Dedifferentiated amniotic fluid mesenchymal stem cell (primary cell): ENCODE results near the gene ADAMTS2.

ENCODE experiments used
- DNase-seq: peaks from one replicate; pipeline ENCODE4 v3.0.0-alpha.2; 2016; ENCODE audit errors: extremely low spot score

The ADAMTS2 gene

DNA sequence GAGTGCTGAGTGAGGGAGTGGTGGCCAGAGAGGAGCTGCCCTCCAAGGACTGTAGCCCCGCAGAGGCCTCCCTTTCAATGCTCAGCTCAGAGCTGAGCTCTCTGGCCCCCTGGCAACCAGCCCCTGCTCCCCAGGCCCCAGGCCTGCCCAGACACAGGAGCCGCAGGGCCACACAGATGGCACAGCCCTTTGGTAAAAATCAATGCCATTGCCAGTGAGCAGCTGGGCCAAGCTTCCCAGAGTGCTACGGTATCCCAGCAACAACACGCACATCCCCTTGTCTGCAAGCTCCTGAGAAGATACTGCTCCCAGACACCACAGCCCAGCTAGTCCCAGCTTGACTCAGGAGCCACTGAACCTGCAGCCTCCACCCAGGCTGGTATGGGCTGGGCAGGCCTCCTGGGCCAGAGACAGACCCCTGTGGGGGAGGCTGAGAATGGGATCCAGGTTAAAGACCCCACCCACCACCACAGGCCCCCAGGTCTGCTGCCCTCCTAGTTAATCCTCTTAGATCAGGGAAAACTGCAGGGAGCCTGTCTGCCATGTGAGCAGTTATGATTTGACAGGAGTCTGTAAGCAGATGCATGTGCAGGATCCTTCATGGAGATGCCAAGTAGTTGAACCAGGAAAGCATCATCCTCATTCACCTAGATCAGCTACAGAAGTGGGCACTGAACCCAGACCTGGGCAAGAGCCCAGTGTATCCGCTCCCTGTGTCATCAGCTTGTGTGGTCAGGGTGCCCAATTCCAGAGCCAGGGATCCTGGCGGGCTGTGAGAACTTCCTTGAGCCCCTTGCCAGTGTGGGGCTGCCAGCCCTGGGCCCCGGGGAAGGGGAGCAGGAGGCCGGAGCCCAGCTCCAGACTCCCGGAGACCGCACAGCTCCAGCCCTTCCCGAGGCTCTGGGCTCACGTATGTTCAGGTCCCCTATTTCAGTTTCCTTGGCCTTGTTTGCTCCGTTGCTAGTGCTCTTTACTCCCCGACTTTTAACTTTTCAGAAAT, 26.7 kb upstream of the ADAMTS2 start:
- DNase-seq = no peak

DNA sequence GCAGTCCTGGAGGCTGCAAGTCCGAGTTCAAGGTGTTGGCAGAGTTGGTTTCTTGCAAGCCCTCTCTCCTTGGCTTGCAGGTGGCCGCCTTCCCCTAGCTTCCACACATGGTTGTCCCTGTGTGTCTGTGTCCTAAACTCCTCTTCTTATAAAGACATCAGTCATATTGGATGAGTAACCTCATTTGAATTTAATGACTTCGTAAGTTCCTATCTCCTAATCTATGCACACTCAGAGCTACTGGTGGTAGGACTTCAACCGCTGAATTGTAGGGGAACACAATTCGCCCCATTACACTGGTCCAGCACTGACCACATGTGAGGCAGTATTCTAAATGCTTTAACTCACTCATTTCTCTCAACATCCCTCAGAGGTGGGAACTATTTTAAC, 25.9 kb upstream of the ADAMTS2 start:
- DNase-seq = no peak

DNA sequence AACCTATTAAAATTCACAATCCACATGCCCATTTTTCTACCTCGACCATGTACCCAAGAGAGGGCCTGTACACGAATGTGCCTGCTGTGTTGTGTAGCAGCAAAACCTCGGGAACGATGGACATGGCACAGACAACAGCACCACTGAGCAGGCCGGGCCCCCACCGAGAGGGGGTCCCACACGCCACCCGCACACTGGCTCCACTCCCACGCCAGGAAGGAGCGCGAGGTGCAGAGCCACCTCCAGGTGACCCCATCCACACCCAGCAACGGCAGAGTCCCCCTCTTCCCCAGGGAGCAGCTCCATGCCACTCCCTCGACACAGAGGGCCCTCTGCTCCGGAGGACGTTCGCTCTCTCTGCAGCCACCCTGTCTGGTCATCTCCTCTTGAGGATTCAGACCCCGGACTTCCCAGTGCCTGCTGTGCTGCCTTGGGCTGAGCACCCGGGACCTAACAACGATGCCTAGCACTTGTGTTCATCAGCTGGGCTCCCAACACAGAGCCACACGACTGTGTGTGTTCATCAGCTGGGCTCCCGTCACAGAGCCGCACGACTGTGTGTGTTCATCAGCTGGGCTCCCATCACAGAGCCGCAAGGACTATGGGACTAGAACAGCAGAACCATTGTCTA, 25.3 kb upstream of the ADAMTS2 start:
- no peak for DNase-seq

DNA sequence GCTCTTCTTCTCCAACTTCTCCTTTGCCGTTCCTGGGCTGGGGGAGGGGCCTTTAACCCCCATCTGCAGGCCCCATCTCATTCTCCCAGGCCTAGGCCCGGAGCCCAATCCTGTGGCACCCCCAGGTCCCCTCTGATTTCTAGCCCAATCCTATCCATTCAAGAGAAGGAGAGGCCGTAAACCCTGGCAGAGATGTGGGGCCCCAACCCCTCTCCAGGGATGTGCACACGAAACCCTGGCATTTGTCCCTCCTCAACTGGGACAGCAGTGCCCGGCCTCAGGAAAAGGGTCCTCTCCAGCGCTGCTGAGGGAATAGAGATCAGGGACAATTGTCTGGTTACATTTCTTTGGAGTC, 24.2 kb upstream of the ADAMTS2 start:
- DNase-seq = no peak

DNA sequence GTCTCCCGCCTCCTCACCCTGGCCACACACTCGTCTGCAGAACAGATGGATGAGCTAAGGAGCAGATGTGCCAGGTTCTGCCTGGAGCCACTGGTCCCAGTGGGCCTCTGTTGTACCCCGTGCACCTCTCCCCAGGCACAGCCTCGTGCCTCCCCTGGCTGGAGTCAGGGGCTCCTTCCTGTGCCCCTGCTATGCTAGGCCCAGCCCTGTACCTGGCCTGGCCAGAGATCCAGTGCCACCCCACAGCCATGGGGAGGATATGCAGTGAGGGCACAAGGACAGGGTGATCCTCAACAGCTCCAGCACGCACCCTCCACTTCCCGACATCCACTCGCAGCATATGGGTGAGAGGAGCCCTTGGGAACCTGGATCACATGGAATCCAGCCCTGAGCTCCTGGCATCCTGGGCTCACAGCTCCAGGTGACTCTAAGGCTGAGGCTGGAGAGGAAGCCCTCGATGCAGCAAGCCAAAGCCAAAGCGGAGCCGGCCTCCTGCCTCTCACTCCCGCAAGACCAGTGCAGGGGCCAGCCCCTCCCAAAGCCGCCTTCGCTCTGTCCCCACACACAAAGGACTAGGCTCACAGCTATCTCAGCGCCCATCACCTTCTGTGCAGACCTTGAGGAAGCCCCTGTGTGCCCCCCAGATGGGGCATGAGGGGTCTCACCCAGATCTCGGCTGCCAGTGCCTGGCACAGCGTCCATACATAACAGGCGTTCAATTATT, 23.7 kb upstream of the ADAMTS2 start:
- no peak for DNase-seq

DNA sequence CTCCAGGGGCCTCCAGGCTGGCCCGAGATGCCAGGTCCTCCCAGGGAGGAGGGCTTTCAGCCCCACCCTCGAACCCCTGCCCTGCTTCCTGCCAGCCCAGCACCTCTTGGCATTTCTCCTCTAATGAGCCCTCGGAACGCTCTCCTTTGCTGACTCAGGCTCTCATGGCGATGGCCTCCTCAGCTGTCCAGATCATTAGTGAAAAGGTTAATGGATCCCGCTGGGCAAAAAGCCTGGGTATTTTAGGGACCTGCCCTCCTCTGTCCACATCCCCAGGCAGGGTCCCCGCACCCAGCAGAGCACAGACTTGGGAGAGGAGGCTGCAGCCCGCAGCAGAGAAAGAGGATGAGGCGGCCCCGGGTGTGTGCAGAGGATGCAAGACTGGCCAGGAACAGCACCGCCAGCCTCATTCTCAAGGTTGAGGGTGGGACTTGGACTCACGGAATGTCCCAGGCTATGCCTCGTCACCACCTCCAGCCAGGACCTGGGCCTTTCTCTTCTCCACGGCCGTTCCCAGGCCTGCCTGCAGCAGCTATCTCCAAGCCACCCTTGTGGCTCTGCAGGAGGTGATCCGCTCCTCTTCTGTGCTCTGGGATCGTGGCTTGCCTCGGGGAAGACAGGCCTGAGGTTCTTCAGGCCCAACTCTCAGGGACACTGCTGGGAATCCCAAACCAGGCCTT, 23.0 kb upstream of the ADAMTS2 start:
- DNase-seq = no peak

DNA sequence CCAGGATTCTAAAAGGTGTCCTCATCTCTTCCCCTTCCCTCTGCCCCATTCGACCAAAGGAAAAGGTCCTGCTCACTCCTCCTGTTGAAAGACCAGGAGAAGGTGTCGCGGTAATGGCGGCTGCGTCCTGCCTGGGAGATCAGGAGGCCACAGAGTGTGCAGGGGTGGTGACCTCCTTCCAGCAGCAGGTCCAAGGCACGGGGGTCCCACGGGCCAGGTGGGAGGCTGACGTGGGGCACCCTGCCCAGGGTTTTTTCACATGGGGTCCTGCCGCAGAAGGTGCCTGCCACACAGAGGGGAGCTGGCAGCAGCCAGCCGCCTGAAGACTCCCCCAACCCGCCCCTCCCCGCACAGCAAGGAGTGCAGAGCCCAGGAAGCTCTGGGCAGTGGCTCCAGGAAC, 22.2 kb upstream of the ADAMTS2 start:
- no peak for DNase-seq

DNA sequence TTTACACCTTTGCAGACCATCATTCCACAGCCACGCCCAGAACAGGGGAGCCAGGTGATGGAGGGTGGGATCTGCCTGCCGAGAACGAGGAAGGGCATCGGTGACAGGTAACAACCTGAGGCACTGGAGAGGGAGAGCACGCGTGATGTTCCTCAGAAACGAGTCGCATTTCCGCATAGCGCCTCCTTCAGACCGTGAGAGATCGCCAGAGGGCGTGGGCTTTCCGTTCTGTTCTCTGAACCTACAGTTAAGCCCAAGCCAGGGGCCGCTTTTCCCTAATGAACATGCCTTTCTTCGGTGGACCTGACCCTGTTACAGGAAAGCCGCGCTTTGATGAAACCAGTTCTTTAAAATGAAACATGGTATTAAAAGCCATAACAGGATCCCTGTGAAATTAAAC, 17.1 kb upstream of the ADAMTS2 start:
- no peak for DNase-seq

DNA sequence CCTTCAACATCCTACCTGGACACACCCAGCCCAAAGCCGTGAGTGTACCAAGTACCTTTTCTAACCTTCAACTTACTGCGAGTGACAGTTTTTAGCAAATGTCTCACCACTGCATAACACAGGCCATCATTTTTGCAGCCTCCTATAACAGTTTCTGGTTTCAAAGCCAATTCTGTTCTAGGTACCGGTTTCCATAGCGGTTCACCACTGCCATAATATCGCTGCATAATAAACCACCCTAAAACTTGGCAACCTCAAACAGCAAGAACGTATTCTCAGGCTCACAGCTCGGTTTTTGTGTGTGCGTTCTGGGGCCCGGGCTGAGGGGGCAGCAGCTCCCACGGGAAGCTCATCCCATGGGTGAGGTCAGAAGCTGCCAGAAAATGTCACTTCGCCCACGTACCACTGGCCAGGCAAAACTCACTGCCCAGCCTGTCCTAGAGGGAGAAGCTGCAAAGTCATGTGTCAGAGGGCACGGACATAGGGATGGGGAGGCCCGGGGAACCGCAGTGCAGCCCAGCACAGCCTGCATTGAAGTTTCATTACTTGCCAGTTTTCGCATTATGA, 15.9 kb upstream of the ADAMTS2 start:
- DNase-seq = no peak

DNA sequence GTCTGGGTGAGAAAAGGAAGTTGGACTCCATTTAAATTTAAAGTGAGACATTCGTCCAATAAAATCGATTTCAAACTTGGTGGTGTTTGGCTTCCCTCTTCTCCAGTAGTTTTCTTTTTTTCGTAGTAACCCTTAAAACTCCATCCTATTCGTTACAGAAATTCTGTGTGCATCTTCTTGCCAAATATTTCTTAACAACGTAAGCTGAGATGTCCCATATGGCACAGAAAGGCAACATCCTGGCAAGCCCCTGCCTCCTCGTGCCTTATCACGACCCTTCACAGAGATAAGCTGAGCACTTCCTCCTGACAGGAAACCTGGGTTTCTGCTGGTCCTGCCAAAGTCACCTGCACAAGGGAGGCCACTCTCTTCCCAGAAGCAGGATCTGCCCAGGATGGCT, 11.8 kb upstream of the ADAMTS2 start:
- no peak for DNase-seq

DNA sequence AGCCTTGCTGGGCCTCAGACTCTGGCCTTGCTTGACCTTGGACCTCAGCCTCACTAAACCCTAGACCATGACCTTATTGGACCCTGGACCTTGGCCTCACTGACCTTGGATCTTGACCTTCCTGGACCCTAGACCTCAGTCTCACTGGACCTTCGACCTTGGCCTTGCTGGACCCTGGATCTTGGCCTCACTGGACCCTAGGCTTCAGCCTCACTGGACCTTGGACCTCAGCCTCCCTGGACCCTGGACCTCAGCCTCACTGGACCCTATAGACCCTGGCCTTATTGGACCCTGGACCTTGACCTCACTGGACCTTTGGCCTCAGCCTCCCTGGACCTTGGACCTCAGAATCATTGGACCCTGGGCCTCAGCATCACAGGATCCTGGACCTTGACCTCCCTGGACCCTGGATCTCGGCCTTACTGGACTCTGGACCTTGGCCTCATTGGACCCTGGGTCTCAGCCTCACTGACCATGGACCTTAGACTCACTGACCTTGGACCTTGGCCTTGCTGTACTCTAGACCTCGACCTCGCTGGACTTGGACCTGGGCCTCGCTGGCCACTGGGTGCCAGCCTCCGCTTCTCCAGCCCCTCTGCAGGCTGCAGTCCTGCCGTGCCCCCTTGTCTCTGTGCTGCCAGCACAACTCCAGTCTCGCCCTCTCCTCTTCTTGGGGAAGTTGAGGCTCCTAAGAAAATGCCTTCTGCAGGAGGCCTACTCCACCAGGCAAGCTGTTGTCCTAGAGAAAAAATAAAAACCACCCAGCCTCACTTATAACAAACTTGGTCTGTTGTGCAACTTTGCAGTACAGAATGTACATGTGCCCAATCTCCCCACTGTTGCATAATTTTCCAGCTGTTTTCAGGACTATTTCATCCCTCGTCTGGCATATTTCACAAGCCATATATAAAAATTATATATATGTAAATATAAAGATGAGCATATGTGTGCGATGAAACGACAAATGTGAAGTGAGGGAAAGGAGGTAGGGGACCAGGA, 11.0 kb upstream of the ADAMTS2 start:
- peak; percentile 65 for DNase-seq

DNA sequence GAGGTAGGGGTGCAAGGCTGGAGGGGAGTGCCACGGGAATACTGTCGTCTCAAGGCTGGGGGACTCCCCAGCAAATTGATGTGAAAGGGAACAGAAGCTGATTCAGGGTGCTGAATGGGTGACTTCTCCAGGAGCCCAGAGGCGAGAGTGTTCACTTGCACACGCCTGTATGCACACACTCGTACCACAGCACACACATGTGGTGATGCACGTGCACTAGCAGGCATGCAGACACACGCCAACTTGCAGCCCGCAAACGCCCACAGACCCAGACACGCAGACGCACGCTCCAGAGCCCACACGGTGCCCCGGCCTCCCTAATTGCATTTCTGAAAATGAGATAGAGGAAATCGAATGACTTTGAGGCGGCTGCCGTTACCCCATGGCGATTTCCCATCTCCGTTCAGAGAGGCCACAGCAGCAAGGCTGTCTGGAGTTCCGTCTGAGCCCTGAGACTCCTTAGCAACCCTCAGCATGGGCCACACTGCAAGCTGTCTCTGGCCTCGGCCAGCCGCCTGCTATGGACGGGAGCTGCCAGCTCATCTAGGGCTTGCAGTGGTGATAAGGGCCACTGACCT, 9.1 kb upstream of the ADAMTS2 start:
- no peak for DNase-seq

DNA sequence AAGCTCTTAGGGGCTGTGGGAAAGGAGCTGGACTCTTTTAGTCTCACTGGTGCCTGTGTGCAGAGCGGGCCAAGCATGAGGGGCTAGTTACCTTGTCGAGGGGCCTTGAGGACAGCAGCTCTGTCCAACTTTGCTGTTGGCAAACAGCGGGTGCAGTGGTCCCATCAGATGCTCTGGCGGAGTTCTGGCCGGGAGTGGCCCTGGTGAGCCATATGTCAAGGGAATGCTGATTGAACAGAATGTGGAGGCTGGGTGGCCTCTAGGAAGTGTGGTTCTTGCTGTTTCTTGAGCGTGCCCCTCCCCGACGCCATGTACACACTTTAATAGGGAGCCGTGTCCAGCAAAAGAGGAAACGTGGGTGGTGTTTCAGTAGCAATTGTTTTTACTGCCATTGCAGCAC, 3.6 kb upstream of the ADAMTS2 start:
- DNase-seq = no peak

DNA sequence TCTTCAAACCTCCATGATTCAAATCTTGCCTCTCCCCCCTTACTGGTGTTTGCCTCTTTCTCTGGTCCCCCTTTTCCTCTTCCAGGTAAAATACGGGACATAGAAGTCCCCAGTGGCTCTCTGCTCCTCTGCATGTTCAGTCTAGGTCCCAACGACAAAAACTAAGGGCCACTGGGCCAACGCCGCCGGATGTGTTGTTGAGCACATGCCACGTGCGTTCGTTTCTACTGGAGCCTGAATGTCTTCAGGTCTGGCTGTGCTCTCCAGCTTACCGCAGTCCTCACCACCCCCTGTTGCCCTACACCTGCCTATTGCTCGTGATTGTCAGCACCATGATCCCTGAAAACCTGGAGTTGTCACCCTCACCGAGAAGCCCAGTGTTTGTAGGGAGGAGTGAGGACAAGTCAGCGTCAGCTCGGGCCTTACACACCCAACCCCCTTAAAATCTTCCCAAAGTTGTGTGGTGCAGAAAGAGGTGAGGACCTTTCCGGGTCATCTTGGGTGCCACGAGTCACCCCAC, 2.8 kb upstream of the ADAMTS2 start:
- DNase-seq = no peak

DNA sequence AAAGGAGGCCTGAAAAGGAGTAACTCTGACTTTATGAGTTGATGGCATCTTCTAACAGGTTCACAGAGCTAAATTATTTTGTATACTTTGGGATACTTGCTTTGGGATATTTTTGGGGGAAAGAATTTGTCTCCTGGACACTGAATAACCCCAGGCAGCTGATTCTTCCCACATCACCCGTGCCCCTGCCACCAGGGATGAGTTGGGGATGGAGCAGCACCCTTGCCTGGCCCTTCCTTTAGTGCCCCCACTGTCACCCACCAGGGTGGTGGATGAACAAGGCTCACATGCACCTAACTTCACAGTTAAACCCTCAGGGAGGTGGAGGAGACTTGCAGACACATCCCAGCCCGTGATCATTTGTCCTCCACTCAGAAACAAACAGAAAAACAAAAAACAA, 2.3 kb upstream of the ADAMTS2 start:
- DNase-seq = no peak

DNA sequence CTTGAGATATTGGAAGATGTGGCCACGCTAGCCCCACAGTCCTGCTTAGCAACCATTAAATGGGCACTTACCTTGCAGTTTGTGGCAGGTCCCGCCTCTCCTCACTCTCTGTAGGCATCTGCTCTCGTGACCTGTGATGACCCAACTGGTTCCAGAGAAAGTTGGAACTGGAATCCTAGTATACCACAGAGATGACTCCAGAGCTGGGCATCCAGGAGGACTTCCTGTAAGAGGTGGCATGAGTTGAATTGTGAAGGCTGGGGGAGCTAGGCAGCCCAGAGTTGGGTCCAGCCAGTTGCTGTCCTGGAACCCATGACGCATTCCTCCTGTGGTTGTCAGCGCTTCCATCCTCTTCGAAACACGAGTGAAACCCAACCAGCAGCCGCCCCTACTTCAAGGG, 1.6 kb upstream of the ADAMTS2 start:
- DNase-seq = no peak

DNA sequence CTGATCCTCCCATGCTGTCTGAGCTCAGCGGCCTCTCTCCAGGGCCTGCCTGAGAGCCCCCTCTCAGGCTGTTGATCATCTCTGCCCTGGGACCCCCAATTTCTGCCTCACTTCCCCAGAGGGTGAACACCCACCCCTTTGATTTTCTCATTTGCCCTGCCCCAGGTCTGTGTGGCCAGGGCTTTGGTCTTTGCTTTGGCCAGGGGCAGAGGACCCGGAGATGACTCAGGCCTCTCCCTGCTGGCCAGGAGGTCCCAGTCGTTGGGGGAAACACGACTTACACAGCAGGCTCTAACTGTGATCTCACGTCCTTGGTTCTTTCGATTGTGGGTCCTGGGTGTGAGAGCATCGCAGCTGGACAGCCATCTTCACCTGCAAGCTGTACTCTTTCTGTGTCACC, 1.1 kb upstream of the ADAMTS2 start:
- DNase-seq = no peak

DNA sequence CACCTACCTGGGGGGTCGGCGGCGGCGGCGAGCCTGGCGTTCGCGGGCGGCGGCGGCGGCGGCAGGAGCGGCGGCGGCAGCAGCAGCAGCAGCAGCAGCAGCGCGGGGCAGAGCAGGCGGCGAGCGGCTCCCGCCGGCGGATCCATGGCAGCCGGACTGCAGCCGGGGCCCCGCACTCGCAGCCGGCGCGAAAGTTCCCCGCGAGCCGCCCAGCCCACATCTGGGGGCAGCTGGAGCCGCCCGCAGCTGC, 153 bp downstream of the ADAMTS2 start:
- no peak for DNase-seq

DNA sequence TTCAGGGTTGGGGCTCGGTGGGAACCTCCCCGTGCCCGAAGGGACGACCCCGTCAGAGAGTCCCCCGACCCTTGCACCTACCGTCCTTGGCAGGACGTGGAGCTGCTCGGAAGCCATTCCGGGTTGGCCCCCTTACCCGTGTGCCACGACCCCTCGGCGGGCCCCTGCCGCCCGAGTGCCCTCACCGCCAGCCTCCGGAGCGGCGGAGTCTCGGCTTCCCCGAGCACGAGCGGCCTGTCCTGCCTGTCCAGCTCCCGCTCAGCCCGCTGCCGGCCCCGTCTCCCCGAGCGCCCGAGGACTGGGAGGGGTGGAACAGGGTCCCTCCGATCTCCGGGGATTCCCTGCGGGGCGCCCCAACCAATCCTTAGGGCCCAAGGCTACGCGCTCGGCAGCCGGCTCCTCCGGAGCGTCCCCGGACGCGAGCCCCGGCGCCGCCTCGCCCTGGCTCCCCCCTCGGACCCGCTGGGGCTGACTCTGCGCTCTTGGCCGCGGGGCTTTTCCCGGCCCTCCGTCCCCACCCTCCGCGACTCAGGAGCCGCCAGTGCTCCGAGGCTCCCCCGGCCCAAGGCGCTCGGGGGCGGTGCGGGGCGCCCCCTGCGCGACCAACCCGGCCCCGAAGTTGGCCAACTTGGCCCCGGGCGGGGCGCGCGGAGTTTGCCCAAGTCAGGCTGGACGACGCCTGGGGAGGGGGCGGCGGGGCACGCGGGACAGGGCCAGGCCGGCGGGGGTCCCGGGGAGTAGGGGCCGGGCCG, 654 bp downstream of the ADAMTS2 start:
- no peak for DNase-seq
